Activated naive CD4-positive, alpha-beta T cell treated with anti-CD3 and anti-CD28 coated beads, Interleukin-2, amount 10 ng/mL, durations not matched to agents 5 hours and 36 hours (primary cell): ENCODE results near the gene PGK2. TPM values are rescaled to one million over a fixed set of nuclear protein-coding genes. Genes with fewer than 3 reads are reported as not detected.

Experiments used
- total RNA-seq, 2 experiments: library from RNA; stranded (reverse); gene quantifications; one replicate each; pipeline ENCODE4 v1.2.3, GENCODE V29; 2021

PGK2 gene
- total RNA-seq = not detected

DNA sequence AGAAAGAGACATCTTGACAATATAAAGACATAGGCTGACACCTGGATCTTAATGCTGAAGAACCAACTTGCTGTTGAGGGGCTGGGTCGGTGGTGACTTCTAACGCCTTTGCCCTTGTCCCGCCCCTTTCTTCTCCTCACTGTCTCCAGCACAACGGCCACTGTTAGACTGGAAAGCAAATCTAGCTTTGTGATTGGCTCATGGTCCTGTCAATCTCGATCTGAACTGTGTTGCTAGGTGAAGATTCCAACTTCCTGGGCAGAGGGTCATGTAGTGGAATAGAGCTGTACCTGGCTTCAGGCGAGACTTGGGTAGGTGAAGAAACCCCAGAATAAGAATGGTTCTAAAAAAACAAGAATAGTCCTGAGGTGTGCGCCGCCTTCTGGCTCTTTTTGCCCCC lies at the start of gene PGK2:
PGK2 (minus strand) TSS at position 110 of the 400 bp plus-strand sequence; CDS start at position 12, 98 bp downstream.

DNA sequence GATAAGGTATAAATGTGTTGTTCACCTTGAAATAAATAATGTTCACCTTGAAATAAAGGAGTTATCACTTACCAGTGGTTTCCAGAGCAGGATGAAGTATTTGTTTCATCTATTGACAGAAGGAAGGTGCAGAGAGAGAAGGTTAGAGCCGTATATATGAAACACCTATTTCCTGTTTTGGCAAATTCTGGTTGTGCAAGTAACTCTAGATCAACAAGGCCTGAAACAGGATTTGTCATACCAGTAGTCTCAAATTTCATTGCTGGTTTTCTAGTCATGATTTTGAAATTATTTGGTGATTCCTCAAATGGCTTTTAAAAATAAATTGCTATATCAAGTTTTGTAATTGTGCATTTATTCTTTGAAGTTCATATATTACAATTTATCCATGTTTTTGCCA lies 42.8 kb downstream of the PGK2 start, which contains the start of gene CRISP3:
CRISP3 (minus strand) TSS at position 130 of the 400 bp plus-strand sequence; CDS start at position 109, 21 bp downstream.

Other genes starting within 250 kb of the PGK2 start
- gene C6orf141, start 236.6 kb downstream of the PGK2 start, total RNA-seq = under 1 TPM; 0.46 to 0.53 TPM
- gene RHAG, start 150.4 kb downstream of the PGK2 start, total RNA-seq = not detected
- not detected for gene CRISP2, start 73.7 kb downstream of the PGK2 start, total RNA-seq
- gene CRISP3, start 42.9 kb downstream of the PGK2 start, total RNA-seq = not detected
- not detected for gene CRISP1, start 79.2 kb upstream of the PGK2 start, total RNA-seq
- gene DEFB114, start 176.9 kb upstream of the PGK2 start, total RNA-seq = not detected
- not detected for gene DEFB113, start 182.3 kb upstream of the PGK2 start, total RNA-seq
- not detected for gene DEFB110, start 234.7 kb upstream of the PGK2 start, total RNA-seq